Stimulated activated CD8-positive, alpha-beta memory T cell treated with anti-CD3 and anti-CD28 coated beads, Interleukin-15, amount 100 ng/mL, for 48 hours (primary cell): ENCODE results near the gene DKK2.

ENCODE experiments used
- DNase-seq, 2 donors: peaks; one replicate each; pipeline ENCODE4 v3.0.0-alpha.2; 2020; ENCODE audit warnings: low read depth in 2 of 2

Gene DKK2

DNA sequence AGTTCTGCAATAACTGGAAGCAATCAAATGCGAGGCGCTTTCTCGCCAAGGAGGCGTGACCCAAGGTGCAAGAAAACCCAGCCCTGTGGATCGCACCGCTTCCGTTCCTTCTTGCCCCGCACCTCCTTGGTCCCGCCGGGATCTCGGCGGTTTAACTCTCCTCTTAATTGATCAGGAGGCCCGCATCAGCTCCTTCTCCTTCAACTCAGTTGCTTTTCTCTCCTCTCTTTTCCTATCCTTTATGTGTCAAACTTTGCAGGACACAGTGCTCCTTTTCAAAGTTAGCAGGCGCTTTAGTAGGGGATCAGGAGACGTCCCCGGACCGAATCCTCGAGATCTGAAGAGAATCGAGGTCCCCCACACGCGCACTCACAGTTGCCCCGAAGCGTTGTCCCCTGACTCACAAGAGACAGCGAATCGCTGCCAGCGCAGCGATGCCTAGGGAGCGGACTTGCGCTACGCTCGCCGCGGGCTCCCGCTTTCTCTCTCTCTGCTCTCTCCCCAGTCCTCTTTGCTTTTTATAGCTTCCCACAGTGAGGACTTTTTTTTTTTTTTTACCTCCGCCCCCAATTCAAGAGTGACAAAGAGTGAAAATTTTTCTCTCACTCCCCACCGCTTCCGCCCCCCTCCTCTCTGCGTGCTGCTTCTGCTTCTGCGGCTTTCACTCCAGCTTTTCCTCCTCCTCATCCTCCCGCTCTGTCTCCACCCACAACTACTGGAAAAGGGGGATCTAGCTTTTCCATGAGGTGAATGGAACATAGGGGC, at the start of gene DKK2:
DKK2 (minus strand) TSS at position 495 of the 765 bp plus-strand sequence. CDS start 722 bp downstream, outside the sequence.
- DNase-seq = no peak

DNA sequence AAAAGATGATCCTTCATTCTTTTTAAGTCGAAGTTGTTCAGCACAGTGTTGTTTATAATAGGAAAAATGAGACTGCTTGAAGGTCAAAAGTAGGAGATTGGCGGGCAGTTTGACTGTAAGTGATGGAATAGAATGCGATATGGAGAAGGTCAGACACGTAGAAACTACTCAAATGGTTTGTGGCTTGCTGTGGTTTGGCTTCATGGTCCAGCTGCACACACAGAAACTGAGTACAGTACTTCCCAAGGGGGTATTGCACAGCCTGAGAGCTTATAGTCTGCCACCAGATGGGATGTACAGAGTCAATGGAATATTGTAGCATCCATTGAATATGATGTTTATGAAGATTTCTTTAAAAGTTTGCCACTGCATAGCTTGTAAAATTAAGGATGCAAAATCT, 41.1 kb upstream of the DKK2 start:
- no peak for DNase-seq

DNA sequence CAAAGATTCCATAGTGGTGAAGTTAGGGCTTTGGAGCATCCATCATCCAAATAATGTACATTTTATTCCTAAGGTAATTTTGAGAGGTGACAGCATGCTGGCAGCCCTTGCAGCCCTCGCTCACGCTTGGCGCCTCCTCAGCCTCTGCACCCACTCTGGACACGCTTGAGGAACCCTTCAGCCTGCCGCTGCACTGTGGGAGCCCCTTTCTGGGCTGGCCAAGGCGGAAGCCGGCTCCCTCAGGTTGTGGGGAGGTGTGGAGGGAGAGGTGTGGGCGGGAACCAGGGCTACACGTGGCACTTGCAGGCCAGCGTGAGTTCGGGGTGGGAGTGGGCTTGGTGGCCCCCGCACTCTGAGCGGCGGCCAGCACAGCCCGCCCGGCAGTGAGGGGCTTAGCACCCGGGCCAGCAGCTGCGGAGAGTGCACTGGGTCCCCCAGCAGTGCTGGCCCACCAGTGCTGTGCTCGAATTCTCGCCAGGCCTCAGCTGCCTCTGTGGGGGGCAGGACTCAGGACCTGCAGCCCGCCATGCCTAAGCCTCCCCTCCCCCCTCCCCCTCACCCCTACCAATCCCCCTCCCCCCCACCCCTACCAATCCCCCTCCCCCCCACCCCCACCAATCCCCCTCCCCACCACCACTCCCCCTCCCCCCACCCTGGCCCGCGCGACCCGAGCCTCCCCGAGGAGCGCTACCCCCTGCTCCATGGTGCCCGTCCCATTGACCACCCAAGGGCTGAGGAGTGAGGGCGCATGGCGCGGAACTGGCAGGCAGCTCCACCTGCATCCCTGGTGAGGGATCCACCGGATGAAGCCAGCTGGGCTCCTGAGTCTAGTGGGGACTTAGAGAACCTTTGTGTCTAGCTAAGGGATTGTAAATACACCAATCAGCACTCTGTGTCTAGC, 37.0 kb upstream of the DKK2 start:
- no peak for DNase-seq

DNA sequence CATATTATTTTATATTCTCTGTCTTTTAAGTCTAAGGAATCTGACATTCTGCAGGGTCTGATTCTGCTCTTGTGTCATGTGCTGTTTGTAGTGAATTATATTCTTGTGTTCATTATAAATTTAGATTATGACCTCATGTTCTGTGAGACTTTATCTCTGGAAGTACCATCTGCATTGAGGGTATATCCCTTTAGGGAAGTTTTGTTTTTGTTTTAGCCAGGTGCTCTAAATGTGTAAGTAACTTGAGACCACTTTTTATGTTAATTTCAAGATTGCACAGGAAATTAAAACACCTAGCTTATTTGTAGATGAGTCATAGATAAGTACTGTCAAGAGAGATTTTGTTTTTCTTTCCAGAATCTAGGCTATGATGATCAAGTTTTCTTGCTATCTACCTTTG, 35.0 kb upstream of the DKK2 start:
- DNase-seq = no peak

- no peak for DNase-seq
These were observed 32.9 kb upstream of the DKK2 start for GRCh38 chr4:107069049-107069448.

DNA sequence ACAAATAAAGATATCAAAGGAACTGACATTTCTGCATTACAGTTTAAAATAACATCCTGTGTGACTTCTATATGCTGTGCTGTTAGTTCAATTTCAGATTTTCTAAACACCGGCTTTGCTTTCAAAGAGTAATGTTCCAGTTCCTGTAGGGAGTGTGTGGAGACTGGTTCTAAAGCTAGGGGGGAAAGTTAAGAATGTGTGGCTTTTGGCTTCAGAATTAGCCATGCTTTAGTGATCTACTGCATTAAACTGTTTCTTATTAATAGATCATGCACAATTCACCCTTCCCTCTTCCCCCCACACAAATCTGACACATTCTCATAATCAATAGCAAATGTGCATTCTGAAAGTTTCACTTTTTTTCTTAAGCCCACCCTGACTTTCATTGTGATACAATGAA, 32.0 kb upstream of the DKK2 start:
- no peak for DNase-seq

DNA sequence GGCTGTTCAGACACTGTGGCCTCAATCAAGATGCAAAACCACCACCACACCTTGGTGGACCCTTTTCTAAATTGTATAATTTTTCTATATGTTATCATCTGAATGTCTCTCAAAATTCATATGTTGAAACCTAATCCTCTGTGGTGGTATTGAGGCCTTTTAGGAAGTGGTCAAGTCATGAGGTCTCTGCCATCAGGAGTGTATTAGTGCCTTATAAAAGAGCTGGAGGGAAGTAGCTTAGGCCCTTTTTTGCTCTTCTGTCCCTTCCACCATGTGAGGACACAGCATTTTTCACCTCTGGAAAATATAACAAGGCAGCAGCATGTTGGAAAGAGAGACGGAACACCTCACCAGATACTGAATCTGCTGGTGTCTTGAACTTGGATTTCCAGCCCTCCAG, 30.5 kb upstream of the DKK2 start:
- no peak for DNase-seq

GRCh38 chr4:107065201-107065600, 29.1 kb upstream of the DKK2 start:
- no peak for DNase-seq

DNA sequence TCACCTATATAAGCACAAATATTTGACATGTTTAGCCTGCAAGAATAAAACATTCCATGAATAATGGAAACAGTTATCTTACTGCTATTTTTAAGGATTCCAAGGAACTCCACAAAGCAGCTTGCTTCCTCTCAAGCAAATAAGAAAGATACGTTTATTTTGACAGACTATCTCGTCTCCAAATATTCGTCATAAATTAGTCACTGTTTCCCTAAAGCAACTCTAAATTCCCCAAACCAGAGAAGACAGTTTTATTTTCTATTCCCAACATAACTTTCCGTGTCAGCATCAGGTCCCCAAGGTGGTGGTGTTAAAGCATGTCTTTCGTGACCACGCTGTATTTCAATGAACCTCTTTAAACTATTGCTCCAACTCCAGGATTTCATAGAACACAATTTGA, 24.3 kb upstream of the DKK2 start:
- no peak for DNase-seq

DNA sequence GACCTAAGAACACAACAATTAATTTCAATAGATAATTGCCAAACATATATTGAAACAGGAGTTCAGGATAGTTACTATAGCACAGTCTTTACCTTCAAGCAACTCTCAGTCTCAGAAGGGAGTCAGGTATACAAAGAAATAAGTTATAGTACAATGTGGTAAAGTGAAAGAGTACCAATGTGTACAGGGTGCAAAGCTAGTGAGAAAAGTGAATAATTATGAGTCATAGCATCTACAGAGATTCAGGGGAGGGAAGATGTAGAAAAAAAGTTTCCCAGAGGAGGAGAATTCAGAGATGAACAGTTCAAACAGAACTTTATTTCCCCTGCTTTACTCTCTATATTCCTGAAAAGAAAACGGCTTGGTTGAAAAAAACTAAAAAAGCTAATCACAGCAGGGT, 22.7 kb upstream of the DKK2 start:
- DNase-seq = no peak

GRCh38 chr4:107050525-107051135, 14.5 kb upstream of the DKK2 start:
- DNase-seq = no peak

DNA sequence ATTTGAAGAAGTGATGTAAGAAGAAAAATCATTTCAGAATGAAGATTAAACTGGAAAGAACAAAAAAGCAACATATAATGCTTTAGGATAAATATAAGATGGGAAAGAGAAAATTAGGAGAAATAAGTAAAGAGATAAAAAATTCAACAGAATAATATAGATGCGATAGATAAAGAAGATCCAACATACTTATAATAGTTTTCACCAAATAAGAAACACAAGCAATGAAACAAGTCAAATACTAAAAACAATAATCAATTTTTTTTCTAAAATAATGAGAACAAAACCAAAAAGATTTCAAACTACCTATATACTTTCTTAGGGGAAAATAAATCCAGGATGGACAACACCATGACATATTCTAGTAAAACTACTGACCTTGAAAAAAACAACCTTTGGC, 10.1 kb upstream of the DKK2 start:
- no peak for DNase-seq

DNA sequence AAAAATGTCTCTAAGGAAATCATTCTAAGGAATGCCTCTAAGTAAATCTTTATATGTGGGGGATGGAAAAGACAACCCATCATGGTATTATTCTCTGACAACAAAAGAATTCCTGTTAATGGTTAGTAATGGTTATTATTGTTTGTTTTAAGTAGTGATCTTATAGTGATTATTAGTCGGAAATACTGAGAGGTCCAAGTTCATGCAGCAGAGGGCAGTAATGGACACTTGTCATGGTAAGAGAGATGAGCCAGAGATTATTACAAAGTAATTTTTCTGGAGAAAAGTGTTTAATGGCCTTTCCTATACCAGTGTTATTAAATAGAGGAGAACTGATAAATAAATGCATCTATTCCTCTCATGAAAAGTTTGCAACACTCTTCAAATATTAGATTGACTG, 8.1 kb upstream of the DKK2 start:
- DNase-seq = no peak

- DNase-seq = no peak
These were observed 1.1 kb upstream of the DKK2 start for GRCh38 chr4:107037199-107037584.

DNA sequence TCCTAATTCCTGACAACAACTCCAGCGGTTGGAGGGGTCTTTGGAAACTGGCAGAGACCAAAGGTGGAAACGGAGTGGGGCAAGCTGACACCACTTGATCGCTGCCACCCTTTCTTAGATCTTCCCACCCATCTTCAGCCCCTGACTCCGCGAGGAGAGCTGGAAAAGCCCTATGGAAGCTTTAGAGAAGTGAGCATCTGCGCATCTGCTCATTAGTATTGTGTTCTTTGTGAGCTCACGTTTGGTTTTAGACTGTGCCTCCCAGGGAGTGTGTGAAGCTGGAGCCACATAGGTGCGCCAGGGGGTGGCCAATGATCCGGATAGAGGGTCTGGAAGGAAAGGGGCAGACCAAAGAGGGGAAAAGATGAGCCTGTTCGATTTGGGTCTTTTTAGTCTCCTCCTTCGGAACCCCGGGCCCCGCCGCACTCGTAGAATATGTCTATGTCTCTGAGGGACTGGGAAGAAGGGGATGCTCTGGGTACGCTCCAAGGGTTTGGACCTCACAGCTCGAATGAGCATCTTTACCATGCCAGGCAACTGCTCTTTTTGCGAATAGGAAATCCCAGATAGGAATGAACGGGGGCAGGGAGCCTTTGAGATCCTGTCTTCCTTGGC, 578 bp upstream of the DKK2 start:
- DNase-seq = no peak

GRCh38 chr4:107034996-107035818, 906 bp downstream of the DKK2 start:
- no peak for DNase-seq

DNA sequence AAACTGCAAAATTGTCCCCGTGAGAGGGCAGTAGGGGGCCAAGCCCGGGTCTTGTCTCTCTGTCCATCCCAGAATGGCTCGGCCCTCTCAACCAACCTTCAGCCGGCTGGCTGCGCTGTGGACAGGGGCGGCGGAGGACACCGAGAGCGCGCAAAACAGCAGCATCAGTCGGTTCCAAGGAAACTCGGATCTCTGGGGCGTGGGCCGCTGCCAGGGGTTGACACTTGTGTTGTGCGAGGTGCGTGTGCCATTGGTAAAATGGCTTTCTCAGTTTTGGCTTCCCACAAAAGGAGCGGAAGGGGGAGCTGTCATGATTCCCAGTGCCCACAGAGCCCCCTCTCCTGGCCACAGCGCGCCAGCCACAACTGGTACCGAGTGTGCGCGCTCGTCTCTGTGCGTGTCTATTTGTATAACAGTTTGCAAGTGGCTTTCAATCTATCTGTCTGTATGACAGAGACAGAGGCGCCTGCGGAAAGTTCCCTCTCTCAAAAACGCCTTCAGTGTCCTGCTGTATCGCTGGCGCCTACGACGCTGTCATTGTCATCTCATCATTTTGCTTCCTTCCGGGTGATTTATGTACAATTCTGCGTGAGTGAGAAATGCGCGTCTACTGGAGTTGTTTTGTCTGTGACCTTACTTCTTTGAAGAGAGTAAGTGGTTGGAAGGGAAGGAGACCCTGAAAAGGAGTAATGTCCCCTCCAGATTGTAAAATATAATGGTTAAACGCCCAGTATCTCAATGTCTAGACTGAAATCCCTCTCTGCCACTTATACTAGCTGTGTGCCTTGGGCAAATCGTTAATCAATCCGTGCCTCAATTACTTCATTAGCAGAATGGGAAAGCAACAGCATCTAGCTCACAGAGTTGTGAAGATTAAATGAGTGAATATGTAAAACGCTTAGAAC, 1.8 kb downstream of the DKK2 start:
- DNase-seq = no peak

GRCh38 chr4:107027379-107027778, 8.7 kb downstream of the DKK2 start:
- no peak for DNase-seq

DNA sequence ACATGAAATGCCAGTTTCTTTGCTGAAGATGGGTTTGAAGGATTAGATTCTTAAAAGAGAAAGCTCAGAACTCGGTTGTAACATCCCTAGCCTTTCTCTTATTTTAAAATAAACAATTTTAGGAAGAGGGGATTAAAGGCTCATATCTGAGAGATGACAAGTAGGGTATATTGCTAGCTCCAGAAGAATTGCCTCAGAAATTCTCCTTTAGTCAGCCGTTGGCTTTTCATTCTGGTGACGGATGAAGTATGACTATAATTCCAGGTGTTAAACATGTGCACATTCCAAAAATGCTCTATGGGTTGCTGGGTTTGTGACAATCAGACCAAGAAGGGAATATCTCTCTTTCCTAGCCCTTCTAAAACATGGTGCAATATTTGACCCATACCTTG, 17.8 kb downstream of the DKK2 start:
- no peak for DNase-seq
